HCT116 (cell line): Measurements from ENCODE around the gene ANXA2R. TPM values are rescaled to one million over a fixed set of nuclear protein-coding genes. Genes with fewer than 3 reads are reported as not detected.

Source experiments
- ATAC-seq: fragments of 200-7000 bp; cut with Tn5 transposase; 2 replicates; pipeline ENCODE4 v1.9.1; 2020; ENCODE audit warnings: mild to moderate bottlenecking, moderate library complexity
- BruUV-seq: library from RNA; stranded (reverse); fragments of 400-500 nt; replicated peaks from 2 replicates; lab custom pipeline; 2021; lab: Mats Ljungman, UMichigan
- CTCF ChIA-PET: fragments of 300-600 bp; sonication (Branson Sonifier 250); formaldehyde crosslinking; loops from one replicate; lab custom pipeline; 2021; ENCODE audit warnings: antibody characterized with exemption; lab: Charles Lee
- POLR2A ChIA-PET: fragments of 300-600, 350-600 bp; sonication (Branson Sonifier 250); formaldehyde crosslinking; loops from one replicate; lab custom pipeline; 2021; ENCODE audit warnings: antibody characterized with exemption; lab: Charles Lee
- RAD21 ChIA-PET, 2 experiments: fragments of 300-600 bp; sonication (Branson Sonifier 250); formaldehyde crosslinking; loops; one replicate each; lab custom pipeline; 2023; ENCODE audit warnings: low total read pairs in 2 of 2; ENCODE audit not compliant: uncharacterized antibody in 2 of 2, unreplicated experiment in 2 of 2, low non-redundant PET in 1 of 2; lab: Charles Lee
- DNase-seq: peaks from one replicate; pipeline ENCODE4 v3.0.0-alpha.2; 2010; ENCODE audit warnings: low read depth, low spot score
- H2AFZ ChIP-seq: fragments of 200-600 bp; shearing (Covaris generic), sonication (generic); 2 replicates; pipeline ENCODE4 v1.6.1; 2017; ENCODE audit warnings: low read depth, mixed run types, mixed read lengths, antibody characterized with exemption, low read length; ENCODE audit not compliant: poor library complexity, severe bottlenecking
- H3K27ac ChIP-seq: 2 replicates; pipeline ENCODE4 v1.5.1; 2012; ENCODE audit warnings: low read depth, low read length
- H3K27me3 ChIP-seq: fragments of 200-600 bp; sonication (generic); 2 replicates; pipeline ENCODE4 v1.6.1; 2016; ENCODE audit warnings: mixed run types, low read length, mixed read lengths; ENCODE audit not compliant: insufficient read depth
- H3K36me3 ChIP-seq, 2 experiments: fragments of 200-500 bp in 1 of 2; fragments of 200-600 bp in 1 of 2; sonication (Bioruptor generic) in 1 of 2; sonication (generic) in 1 of 2; 2 replicates each; pipeline versions ENCODE4 v1.5.1 to v1.6.1; 2014 to 2016; ENCODE audit warnings: low read length in 2 of 2, inconsistent platforms in 1 of 2, mixed read lengths in 1 of 2, mixed run types in 1 of 2; ENCODE audit not compliant: insufficient read depth in 2 of 2, control insufficient read depth in 1 of 2
- H3K4me1 ChIP-seq, 2 experiments: fragments of 200-600 bp in 1 of 2; sonication (generic) in 1 of 2; 2 replicates each; pipeline versions ENCODE4 v1.5.1 to v1.6.1; 2012 to 2017; ENCODE audit warnings: low read length in 2 of 2, inconsistent platforms in 1 of 2, mild to moderate bottlenecking in 1 of 2, mixed read lengths in 1 of 2, mixed run types in 1 of 2, moderate library complexity in 1 of 2; ENCODE audit not compliant: insufficient read depth in 2 of 2, control insufficient read depth in 1 of 2
- H3K4me2 ChIP-seq: fragments of 200-600 bp; sonication (generic); 2 replicates; pipeline ENCODE4 v1.6.1; 2017; ENCODE audit warnings: mixed run types, low read length, mixed read lengths
- H3K4me3 ChIP-seq, 2 experiments: fragments of 200-600 bp in 1 of 2; sonication (generic) in 1 of 2; replicated peaks in 1 of 2; 2 replicates each; pipeline ENCODE4 v1.5.1; 2011 to 2016; ENCODE audit warnings: low read length in 2 of 2, control low read depth in 1 of 2, low read depth in 1 of 2, mild to moderate bottlenecking in 1 of 2, mixed read lengths in 1 of 2, mixed run types in 1 of 2
- H3K79me2 ChIP-seq: fragments of 200-600 bp; sonication (generic); 2 replicates; pipeline ENCODE4 v1.6.1; 2017; ENCODE audit warnings: mild to moderate bottlenecking, mixed run types, low read length, moderate library complexity, mixed read lengths; ENCODE audit not compliant: insufficient read depth
- H3K9ac ChIP-seq: fragments of 200-600 bp; sonication (generic); 2 replicates; pipeline ENCODE4 v1.6.1; 2016; ENCODE audit warnings: low read length, mixed read lengths
- H3K9me2 ChIP-seq: fragments of 200-600 bp; sonication (generic), shearing (Covaris generic); 2 replicates; pipeline ENCODE4 v1.6.1; 2017; ENCODE audit warnings: mixed run types, mild to moderate bottlenecking, moderate library complexity; ENCODE audit not compliant: insufficient read depth
- H3K9me3 ChIP-seq, 2 experiments: fragments of 200-500 bp in 1 of 2; fragments of 200-600 bp in 1 of 2; sonication (Bioruptor generic) in 1 of 2; sonication (generic) in 1 of 2; 2 replicates each; pipeline ENCODE4 v1.6.1; 2014 to 2017; ENCODE audit warnings: low read length in 2 of 2, mixed read lengths in 2 of 2, inconsistent platforms in 1 of 2, low read depth in 1 of 2, mild to moderate bottlenecking in 1 of 2, mixed run types in 1 of 2, moderate library complexity in 1 of 2; ENCODE audit not compliant: control insufficient read depth in 1 of 2, insufficient read depth in 1 of 2
- H4K20me1 ChIP-seq: fragments of 200-600 bp; sonication (generic), shearing (Covaris generic); 2 replicates; pipeline ENCODE4 v1.6.1; 2017; ENCODE audit warnings: mixed run types, mild to moderate bottlenecking, moderate library complexity; ENCODE audit not compliant: insufficient read depth
- CBX3 ChIP-seq: IDR thresholded peaks from 2 replicates; pipeline ENCODE4 v1.6.1; 2012; ENCODE audit warnings: low read depth
- CEBPB ChIP-seq: IDR thresholded peaks from 2 replicates; pipeline ENCODE4 v1.6.1; 2012; ENCODE audit warnings: low read depth
- CTCF ChIP-seq, 3 experiments: fragments of 200-600 bp in 1 of 3; sonication (generic) in 1 of 3; IDR thresholded peaks in 2 of 3; conservative IDR thresholded peaks in 1 of 3; 2 replicates each; pipeline ENCODE4 v1.5.1; 2012 to 2017; ENCODE audit warnings: low read depth in 2 of 3, low read length in 2 of 3, antibody characterized with exemption in 1 of 3, borderline replicate concordance in 1 of 3, control low read depth in 1 of 3, mild to moderate bottlenecking in 1 of 3, mixed read lengths in 1 of 3, mixed run types in 1 of 3, moderate library complexity in 1 of 3; ENCODE audit not compliant: insufficient read depth in 1 of 3
- EGR1 ChIP-seq: IDR thresholded peaks from 2 replicates; pipeline ENCODE4 v1.6.1; 2012; ENCODE audit warnings: low read depth
- EZH2 ChIP-seq: fragments of 200-600 bp; sonication (generic); IDR thresholded peaks from 2 replicates; pipeline ENCODE4 v1.6.1; 2017; ENCODE audit warnings: antibody characterized with exemption, mixed run types
- EZH2phosphoT487 ChIP-seq: fragments of 200-600 bp; IDR thresholded peaks from 2 replicates; pipeline ENCODE4 v1.6.1; 2018; ENCODE audit warnings: antibody characterized with exemption, borderline replicate concordance
- MAX ChIP-seq: IDR thresholded peaks from 2 replicates; pipeline ENCODE4 v1.6.1; 2012
- REST ChIP-seq: IDR thresholded peaks from 2 replicates; pipeline ENCODE4 v1.6.1; 2012; ENCODE audit warnings: low read depth
- SIN3A ChIP-seq: IDR thresholded peaks from 2 replicates; pipeline ENCODE4 v1.6.1; 2012; ENCODE audit warnings: low read depth
- TCF7L2 ChIP-seq: IDR thresholded peaks from 2 replicates; pipeline ENCODE4 v1.7.0; 2011; ENCODE audit warnings: borderline replicate concordance, inconsistent platforms; ENCODE audit not compliant: insufficient read depth, insufficient read length; ENCODE audit errors: extremely low read depth
- ZFX ChIP-seq: fragments of 450-650 bp; IDR thresholded peaks from 2 replicates; pipeline ENCODE4 v1.6.1; 2017
- intact Hi-C: fragments of 100-400 bp; cut with micrococcal nuclease; formaldehyde crosslinking; loops from 2 replicates; pipeline ENCODE4 v1.10.0; 2022
- total RNA-seq: library from RNA; stranded (reverse); gene quantifications from one replicate; pipeline ENCODE4 v1.2.1, GENCODE V29; 2021; ENCODE audit not compliant: unreplicated experiment
- TF ChIP-seq, protein P1 (sequence below): IDR thresholded peaks from 2 replicates; pipeline ENCODE4 v1.6.1; 2011; ENCODE audit warnings: mild to moderate bottlenecking, low read length, moderate library complexity; ENCODE audit not compliant: insufficient replicate concordance; ENCODE audit errors: extremely low read depth

Gene ANXA2R
- total RNA-seq, 1 experiment from 2014 or later = 0.37 TPM

DNA sequence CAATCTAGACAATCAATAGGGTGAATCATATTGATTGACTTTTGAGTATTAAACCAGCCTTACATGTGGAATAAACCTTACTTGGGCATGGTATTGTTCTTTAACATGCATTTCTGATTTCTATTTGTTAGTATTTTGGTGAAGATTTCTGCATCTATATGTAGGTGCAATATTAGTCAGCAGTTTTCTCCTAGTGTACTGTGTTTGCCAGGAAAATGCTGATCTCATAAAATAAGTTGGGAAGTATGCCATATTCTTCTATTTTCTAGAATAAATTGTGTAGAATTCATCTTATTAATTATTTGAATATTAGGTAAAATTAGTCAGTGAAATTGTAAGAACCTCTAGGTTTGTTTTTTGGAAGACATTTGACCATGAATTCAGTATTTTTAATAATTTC lies 38.4 kb downstream of the ANXA2R start:
- no peak overlapping the region for H2AFZ ChIP-seq
- no peaks in the 10 kb centered on the region for H3K27me3 ChIP-seq
- POLR2A ChIA-PET = no interaction called here
- DNase-seq (no peak), ATAC-seq (no peak)
- no peaks in the 10 kb centered on the region for H3K79me2 ChIP-seq
- RAD21 ChIA-PET = no interaction called here
- H3K4me3 ChIP-seq = no peak overlapping the region
- H3K9ac ChIP-seq = no peak overlapping the region
- TF ChIP-seq MAX = no peak
- no peak for TF ChIP-seq EZH2phosphoT487
- TF ChIP-seq EZH2 = no peak
- TF ChIP-seq EGR1 = no peak
- TF ChIP-seq, protein P1, sequence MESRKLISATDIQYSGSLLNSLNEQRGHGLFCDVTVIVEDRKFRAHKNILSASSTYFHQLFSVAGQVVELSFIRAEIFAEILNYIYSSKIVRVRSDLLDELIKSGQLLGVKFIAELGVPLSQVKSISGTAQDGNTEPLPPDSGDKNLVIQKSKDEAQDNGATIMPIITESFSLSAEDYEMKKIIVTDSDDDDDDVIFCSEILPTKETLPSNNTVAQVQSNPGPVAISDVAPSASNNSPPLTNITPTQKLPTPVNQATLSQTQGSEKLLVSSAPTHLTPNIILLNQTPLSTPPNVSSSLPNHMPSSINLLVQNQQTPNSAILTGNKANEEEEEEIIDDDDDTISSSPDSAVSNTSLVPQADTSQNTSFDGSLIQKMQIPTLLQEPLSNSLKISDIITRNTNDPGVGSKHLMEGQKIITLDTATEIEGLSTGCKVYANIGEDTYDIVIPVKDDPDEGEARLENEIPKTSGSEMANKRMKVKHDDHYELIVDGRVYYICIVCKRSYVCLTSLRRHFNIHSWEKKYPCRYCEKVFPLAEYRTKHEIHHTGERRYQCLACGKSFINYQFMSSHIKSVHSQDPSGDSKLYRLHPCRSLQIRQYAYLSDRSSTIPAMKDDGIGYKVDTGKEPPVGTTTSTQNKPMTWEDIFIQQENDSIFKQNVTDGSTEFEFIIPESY = no peak
- TF ChIP-seq TCF7L2 = no peak
- TF ChIP-seq CBX3 = no peak
- TF ChIP-seq CTCF (IDR thresholded peaks at IDR 0.05 in 2 of 3, conservative IDR thresholded peaks at IDR 0.05 in 1 of 3; ENCODE audit: borderline replicate concordance in 1 of 3, insufficient read depth in 1 of 3, low read depth in 2 of 3, low read length in 2 of 3) = no peak
- TF ChIP-seq ZFX = no peak
- no peak for TF ChIP-seq REST
- TF ChIP-seq CEBPB = no peak
- no peak for TF ChIP-seq SIN3A
- H3K36me3 ChIP-seq = no peaks in the 10 kb centered on the region
- no TSS peak for BruUV-seq
- no peak overlapping the region for H3K4me2 ChIP-seq
- no peaks in the 10 kb centered on the region for H3K9me3 ChIP-seq
- H3K27ac ChIP-seq = no peak overlapping the region
- H4K20me1 ChIP-seq = no peaks in the 10 kb centered on the region
- H3K9me2 ChIP-seq = no peaks in the 10 kb centered on the region
- intact Hi-C loops = no loop called here
- CTCF ChIA-PET = no interaction called here
- no peaks in the 10 kb centered on the region for H3K4me1 ChIP-seq
